PC-3 (cell line): ENCODE results near the gene SYT7.

Experiments
- CTCF ChIP-seq: fragments of 300-600 bp; sonication (generic); conservative IDR thresholded peaks from 2 replicates; pipeline ENCODE4 v1.5.1; 2017; ENCODE audit warnings: antibody characterized with exemption, low read depth, mild to moderate bottlenecking, low read length
- EZH2 ChIP-seq: fragments of 300-600 bp; sonication (generic); IDR thresholded peaks from one replicate; pipeline ENCODE4 v1.6.1; 2017; ENCODE audit warnings: antibody characterized with exemption, mild to moderate bottlenecking, low read length; ENCODE audit not compliant: unreplicated experiment
- EZH2phosphoT487 ChIP-seq: fragments of 300-600 bp; sonication (generic); IDR thresholded peaks from 2 replicates; pipeline ENCODE4 v1.6.1; 2018; ENCODE audit warnings: mild to moderate bottlenecking, antibody characterized with exemption, low read length, borderline replicate concordance

- TF ChIP-seq CTCF (no peak), EZH2phosphoT487 (no peak), EZH2 (no peak)
Observed at GRCh38 chr11:61514050-61514917, 66.6 kb downstream of the SYT7 start.
